ENCODE measurements around the gene DLG2.

DNA sequence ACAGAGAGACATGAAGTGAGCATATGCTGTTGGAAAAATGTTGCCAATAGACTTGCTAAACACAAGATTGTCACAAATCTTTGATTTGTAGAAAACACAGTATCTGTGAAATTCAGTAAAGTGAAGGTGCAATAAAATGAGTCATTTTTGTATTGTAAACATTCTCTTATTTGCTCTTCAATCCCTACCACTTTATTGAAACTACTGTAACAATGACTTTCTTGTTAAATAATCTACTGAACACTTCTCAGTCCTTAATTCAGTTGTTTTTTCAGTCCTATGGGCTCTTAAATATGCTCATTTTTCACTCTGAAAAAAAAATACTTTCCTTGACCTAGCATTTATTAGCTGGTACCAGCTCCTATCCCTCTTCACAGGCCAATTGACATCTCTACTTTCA is 531.9 kb downstream of the DLG2 start:
- TF ChIP-seq, protein P1, sequence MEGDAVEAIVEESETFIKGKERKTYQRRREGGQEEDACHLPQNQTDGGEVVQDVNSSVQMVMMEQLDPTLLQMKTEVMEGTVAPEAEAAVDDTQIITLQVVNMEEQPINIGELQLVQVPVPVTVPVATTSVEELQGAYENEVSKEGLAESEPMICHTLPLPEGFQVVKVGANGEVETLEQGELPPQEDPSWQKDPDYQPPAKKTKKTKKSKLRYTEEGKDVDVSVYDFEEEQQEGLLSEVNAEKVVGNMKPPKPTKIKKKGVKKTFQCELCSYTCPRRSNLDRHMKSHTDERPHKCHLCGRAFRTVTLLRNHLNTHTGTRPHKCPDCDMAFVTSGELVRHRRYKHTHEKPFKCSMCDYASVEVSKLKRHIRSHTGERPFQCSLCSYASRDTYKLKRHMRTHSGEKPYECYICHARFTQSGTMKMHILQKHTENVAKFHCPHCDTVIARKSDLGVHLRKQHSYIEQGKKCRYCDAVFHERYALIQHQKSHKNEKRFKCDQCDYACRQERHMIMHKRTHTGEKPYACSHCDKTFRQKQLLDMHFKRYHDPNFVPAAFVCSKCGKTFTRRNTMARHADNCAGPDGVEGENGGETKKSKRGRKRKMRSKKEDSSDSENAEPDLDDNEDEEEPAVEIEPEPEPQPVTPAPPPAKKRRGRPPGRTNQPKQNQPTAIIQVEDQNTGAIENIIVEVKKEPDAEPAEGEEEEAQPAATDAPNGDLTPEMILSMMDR (IDR thresholded peaks at IDR 0.05): no peak
- no peak for TF ChIP-seq EP300 (IDR thresholded peaks at IDR 0.05)
- TF ChIP-seq POLR2A (IDR thresholded peaks at IDR 0.05): no peak

Measured in tibial nerve (tissue), 4 donors.